ENCODE measurements around the gene DCTPP1. TPM values are rescaled to one million over a fixed set of nuclear protein-coding genes. Genes with fewer than 3 reads are reported as not detected.

The DCTPP1 gene
- total RNA-seq, 1 donor from 2014 or later: 17.9 TPM

DNA sequence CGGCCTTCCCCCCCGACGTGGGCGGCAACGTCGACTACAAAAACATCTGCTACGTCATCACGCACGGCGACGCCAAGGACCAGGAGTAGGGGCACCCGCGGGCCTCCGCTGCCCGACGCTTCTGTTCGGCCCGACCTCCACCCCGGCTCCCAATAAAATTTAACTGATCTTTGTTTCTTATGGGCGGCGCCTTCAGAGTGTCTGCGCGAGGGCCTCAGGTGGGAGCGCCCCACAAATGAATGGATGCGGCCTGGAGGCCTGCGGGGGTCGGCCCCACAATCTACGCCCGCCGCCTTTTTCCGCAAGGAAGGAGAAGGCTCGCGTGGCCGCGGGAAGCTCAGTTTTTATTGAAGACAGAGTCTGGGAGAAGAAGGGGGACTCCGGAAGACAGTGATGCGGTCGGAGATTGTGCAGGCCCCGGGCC is 52.0 kb downstream of the DCTPP1 start:
- intact Hi-C loops (cut with DNase I): no loop called here
- no peaks in the 10 kb centered on the region for H3K9me3 ChIP-seq
- ATAC-seq: peak; percentile 78

DNA sequence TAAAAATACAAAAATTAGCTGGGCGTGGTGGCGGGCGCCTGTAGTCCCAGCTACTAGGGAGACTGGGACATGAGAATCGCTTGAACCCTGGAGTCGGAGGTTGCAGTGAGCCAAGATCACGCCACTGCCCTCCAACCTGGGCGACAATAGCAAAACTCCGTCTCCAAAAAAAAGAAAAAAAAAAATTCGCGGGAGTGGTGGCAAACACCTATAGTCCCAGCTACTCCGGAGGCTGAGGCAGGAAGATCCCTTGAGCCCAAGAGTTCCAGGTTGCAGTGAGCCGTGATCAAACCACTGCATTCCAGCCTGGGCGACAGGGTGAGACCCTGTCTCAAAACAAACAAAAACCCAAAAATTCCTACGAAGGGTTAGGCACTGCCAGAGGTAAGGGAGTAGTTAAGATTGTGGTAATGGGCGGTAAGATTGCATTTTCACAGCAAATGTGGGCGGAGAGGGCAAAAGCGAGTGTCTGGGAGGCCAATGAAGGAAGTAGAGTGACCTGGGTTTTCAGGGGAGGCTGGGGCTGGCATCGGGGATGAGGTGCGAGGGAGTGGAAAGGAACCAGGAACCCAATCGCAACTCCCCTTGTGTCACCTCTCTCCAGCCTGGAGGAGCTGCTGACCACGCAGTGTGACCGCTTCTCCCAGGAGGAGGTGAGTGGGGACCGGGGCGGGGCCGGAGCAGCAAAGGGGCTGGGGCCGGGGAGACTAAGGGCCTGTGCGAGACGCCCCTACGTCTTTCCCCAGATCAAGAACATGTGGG is 52.6 kb downstream of the DCTPP1 start:
- Histone ChIP-seq H3K27me3 (no peaks in the 10 kb centered on the region), H3K9me3 (no peaks in the 10 kb centered on the region), H3K27ac (peak overlapping the region; percentile 100), H3K4me3 (peak overlapping the region; percentile 66), H3K36me3 (no peaks in the 10 kb centered on the region), H3K4me1 (peaks cover 16% of the 10 kb centered on the region)
- TF ChIP-seq CTCF (IDR thresholded peaks at IDR 0.05): no peak
- DNase-seq (no peak), ATAC-seq (no peak)
- intact Hi-C loops (cut with DNase I): no loop called here

More for the DNA sequence above, 52.0 kb downstream of the DCTPP1 start:
- TF ChIP-seq CTCF (IDR thresholded peaks at IDR 0.05): no peak
- H3K4me3 ChIP-seq: peak overlapping the region; percentile 66
- H3K36me3 ChIP-seq: no peaks in the 10 kb centered on the region
- no peaks in the 10 kb centered on the region for H3K27me3 ChIP-seq
- peak; percentile 98 for DNase-seq
- H3K27ac ChIP-seq: peak overlapping the region; percentile 100
- H3K4me1 ChIP-seq: peaks cover 16% of the 10 kb centered on the region

DNA sequence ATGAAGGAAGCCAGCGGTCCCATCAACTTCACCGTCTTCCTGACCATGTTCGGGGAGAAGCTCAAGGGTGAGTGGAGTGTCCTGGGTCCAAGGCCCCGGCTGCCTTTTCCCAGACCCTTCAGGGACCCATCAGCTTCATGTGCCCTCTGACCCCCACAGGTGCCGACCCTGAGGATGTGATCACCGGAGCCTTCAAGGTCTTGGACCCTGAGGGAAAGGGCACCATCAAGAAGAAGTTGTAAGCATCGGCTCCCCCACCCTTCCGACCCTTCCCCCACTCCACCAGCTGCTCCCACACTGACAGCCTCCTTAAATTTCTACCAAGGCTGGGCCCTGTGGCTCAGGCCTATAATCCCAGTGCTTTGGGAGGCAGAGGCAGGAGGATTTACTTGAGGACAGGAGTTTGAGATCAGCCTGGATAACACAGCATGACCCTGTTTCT is 53.3 kb downstream of the DCTPP1 start:
- ATAC-seq: no peak
- TF ChIP-seq CTCF (IDR thresholded peaks at IDR 0.05): no peak
- no peaks in the 10 kb centered on the region for H3K27me3 ChIP-seq
- intact Hi-C loops (cut with DNase I): no loop called here
- H3K36me3 ChIP-seq: no peaks in the 10 kb centered on the region
- peak overlapping the region; percentile 100 for H3K27ac ChIP-seq
- H3K9me3 ChIP-seq: no peaks in the 10 kb centered on the region
- peaks cover 17% of the 10 kb centered on the region for H3K4me1 ChIP-seq
- no peak for DNase-seq
- H3K4me3 ChIP-seq: no peak overlapping the region

- H3K27me3 ChIP-seq: no peaks in the 10 kb centered on the region
- no peaks in the 10 kb centered on the region for H3K36me3 ChIP-seq
- no peak for DNase-seq
- H3K9me3 ChIP-seq: no peaks in the 10 kb centered on the region
- intact Hi-C loops (cut with DNase I): no loop called here
- H3K27ac ChIP-seq: no peak overlapping the region
- no peak for ATAC-seq
- peaks cover 22% of the 10 kb centered on the region for H3K4me1 ChIP-seq
- TF ChIP-seq CTCF (IDR thresholded peaks at IDR 0.05): no peak
- no peak overlapping the region for H3K4me3 ChIP-seq
These were observed 54.0 kb downstream of the DCTPP1 start for GRCh38 chr16:30375864-30376263.

DNA sequence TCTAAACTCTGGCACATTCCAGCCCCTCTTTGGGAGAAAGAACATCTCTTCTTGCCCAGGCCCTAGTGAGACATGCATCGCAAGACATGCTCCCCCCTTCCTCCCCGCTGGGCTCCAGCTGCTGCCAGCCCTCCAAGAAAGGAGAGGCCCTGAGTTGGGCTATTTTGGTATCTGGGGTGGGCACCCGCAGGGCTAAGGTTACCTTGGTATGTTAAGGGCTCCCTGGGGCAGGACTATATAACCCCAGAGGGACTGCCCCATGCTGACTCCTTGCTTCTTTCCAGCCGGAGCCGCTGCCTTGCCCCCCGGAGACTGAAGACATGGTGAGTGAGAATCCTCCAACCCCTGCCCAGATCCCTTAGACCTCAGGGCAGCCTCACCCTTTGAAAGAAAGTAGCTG is 55.3 kb downstream of the DCTPP1 start, which contains the start of gene MYL11:
Gene MYL11 (plus strand): TSS at position 265 of the 400 bp plus-strand sequence. CDS start 56 bp downstream, at position 321.
- no peak within 1 kb of the TSS for H3K4me3 ChIP-seq
- DNase-seq (no peak), ATAC-seq (no peak)
- no peaks in the 10 kb centered on the region for H3K36me3 ChIP-seq
- H3K27me3 ChIP-seq: no peaks in the 10 kb centered on the region
- intact Hi-C loops (cut with DNase I): no loop called here
- no peaks in the 10 kb centered on the region for H3K9me3 ChIP-seq
- H3K27ac ChIP-seq: no peak within 1 kb of the TSS
- peaks cover 22% of the 10 kb centered on the region for H3K4me1 ChIP-seq
- no peak for TF ChIP-seq CTCF (IDR thresholded peaks at IDR 0.05)

Other genes starting within 250 kb of the DCTPP1 start
- 70.0 TPM for gene CORO1A, start 246.4 kb downstream of the DCTPP1 start, total RNA-seq
- gene BOLA2B, start 236.4 kb downstream of the DCTPP1 start, total RNA-seq: 59.3 TPM
- 49.4 TPM for gene SLX1A, start 236.2 kb downstream of the DCTPP1 start, total RNA-seq
- 10.6 TPM for gene SULT1A3, start 230.8 kb downstream of the DCTPP1 start, total RNA-seq
- 19.9 TPM for gene NPIPB13, start 181.6 kb downstream of the DCTPP1 start, total RNA-seq
- gene CD2BP2, start 74.7 kb downstream of the DCTPP1 start, total RNA-seq: 51.5 TPM
- 36.0 TPM for gene TBC1D10B, start 59.5 kb downstream of the DCTPP1 start, total RNA-seq
- gene MYL11, start 55.2 kb downstream of the DCTPP1 start, total RNA-seq: not detected
- gene SEPTIN1, start 47.5 kb downstream of the DCTPP1 start, total RNA-seq: 8.6 TPM
- gene ZNF48, start 34.6 kb downstream of the DCTPP1 start, total RNA-seq: 6.1 TPM
- 4.5 TPM for gene ZNF771, start 22.4 kb downstream of the DCTPP1 start, total RNA-seq
- gene SEPHS2, start 15.8 kb upstream of the DCTPP1 start, total RNA-seq: 54.9 TPM
- 62.8 TPM for gene ITGAL, start 42.7 kb upstream of the DCTPP1 start, total RNA-seq
- gene ZNF768, start 96.5 kb upstream of the DCTPP1 start, total RNA-seq: 25.8 TPM
- gene ZNF747, start 104.8 kb upstream of the DCTPP1 start, total RNA-seq: 11.5 TPM
- gene ZNF764, start 128.3 kb upstream of the DCTPP1 start, total RNA-seq: 10.6 TPM
- gene ZNF688, start 141.7 kb upstream of the DCTPP1 start, total RNA-seq: 13.1 TPM
- gene ZNF785, start 155.7 kb upstream of the DCTPP1 start, total RNA-seq: 16.3 TPM
- 7.2 TPM for gene ZNF689, start 180.4 kb upstream of the DCTPP1 start, total RNA-seq
- 48.2 TPM for gene PRR14, start 220.9 kb upstream of the DCTPP1 start, total RNA-seq
- 65.0 TPM for gene FBRS, start 228.4 kb upstream of the DCTPP1 start, total RNA-seq